Cardiac fibroblast (primary cell): ENCODE measurements around the gene NCKAP5L.
"Not testable (repeated sequence)": the region's sequence is repeated elsewhere in the genome, so short reads cannot be mapped to it uniquely, and the experiment has no call there.

Source experiments
- DNase-seq, 2 donors: peaks; one replicate each; pipeline versions ENCODE4 v3.0.0 to v3.0.0-alpha.2; 2010; ENCODE audit warnings: low read depth in 2 of 2
- H3K4me3 ChIP-seq, 2 donors: replicated peaks in 1 of 2; 1 replicate in 1 of 2; 2 replicates in 1 of 2; pipeline ENCODE4 v1.5.1; 2011; ENCODE audit warnings: low read depth in 2 of 2, low read length in 2 of 2, mild to moderate bottlenecking in 2 of 2, moderate library complexity in 1 of 2
- CTCF ChIP-seq: IDR thresholded peaks from one replicate; pipeline ENCODE4 v1.5.1; 2011; ENCODE audit warnings: low read depth, mild to moderate bottlenecking, low read length, inconsistent platforms

The NCKAP5L gene

GRCh38 chr12:49777800-49778748, 50.1 kb downstream of the NCKAP5L start:
- DNase-seq = peak; percentile 35 to 41
- peak; percentile 99 for TF ChIP-seq CTCF
- H3K4me3 ChIP-seq = no peak overlapping the region

DNA sequence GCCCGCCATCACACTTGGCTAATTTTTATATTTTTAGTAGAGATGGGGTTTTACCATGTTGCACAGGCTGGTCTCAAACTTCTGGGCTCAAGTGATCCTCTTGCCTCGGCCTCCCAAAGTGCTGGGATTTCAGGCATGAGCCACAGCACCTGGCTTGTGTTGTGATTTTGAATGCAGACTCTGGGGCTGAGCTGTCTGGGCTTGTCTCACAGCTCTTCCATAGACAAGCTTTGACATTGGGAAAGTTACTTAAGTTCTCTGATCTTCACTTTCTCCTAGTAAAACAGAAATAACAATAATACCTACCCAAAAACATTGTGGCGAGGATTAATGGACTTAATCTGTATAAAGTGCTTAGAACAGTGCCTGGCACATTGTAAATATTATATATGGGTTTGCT, 50.9 kb downstream of the NCKAP5L start:
- no peak overlapping the region for H3K4me3 ChIP-seq
- no peak for TF ChIP-seq CTCF
- no peak for DNase-seq

DNA sequence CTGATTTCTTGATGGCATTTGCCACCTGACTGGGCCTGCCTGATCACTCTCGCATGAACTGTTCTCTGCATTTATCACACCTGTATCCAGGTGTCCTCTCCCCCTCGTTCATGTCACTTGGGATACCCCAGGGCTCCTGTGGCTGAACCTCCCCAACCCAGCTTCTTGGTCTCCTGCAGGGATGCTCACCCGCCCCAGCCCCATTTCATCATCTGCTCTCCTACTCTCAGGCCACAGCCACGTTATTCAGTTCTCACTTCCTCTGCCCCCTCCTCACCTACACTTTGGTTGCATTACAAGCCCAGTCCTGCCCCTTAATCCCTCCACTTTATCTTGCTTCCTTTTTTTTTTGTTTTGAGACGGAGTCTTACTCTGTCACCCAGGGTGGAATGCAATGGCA, 51.4 kb downstream of the NCKAP5L start:
- H3K4me3 ChIP-seq = no peak overlapping the region
- no peak for TF ChIP-seq CTCF
- no peak for DNase-seq

DNA sequence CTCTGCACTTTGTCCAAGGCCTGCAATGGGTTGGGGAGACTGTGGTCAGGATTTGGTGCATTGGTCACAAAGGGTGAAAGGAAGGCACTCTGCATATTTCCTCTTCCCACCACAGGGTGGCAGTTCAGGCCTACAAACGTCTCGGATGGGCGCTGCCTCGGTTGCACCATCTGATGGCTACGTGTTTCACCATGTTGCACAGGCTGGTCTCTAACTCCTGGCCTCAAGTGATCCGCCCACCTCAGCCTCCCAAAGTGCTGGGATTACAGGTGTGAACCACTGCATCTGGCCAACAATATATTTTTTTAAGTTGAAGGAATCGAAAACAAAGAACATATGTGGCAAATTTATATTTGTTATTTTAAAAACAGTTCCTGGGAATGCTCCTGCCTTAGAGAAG, 51.8 kb downstream of the NCKAP5L start:
- peak; percentile 84 for TF ChIP-seq CTCF
- H3K4me3 ChIP-seq = no peak overlapping the region
- DNase-seq = peak; percentile 87 to 88

DNA sequence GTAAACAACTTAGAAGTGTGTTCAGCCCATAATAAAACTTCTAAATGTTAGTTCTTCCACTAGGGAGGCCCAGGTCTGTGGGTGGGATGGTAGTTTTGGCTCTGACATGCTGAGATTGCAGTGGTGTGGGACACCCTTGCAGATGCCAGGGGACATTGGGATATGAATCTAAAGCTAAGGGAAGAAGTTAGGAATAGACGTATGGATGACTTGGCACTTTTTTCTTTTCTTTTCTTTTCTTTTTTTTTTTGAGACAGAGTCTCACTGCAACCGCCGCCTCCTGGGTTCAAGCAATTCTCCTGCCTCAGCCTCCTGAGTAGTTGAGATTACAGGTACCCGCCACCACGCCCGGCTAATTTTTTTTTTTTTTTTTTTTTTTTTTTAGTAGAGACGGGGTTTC, 55.1 kb downstream of the NCKAP5L start:
- not testable (repeated sequence) for H3K4me3 ChIP-seq, DNase-seq

- DNase-seq = no peak
- H3K4me3 ChIP-seq = no peak overlapping the region
- no peak for TF ChIP-seq CTCF
These were observed 60.9 kb downstream of the NCKAP5L start for GRCh38 chr12:49767333-49767732.

GRCh38 chr12:49766115-49766455, 62.1 kb downstream of the NCKAP5L start:
- H3K4me3 ChIP-seq = no peak overlapping the region
- no peak for TF ChIP-seq CTCF
- no peak for DNase-seq
